OCI-LY1 (cell line): Measurements from ENCODE around the gene GMPPB.

Source experiments
- H2AFZ ChIP-seq: fragments of 200-600 bp; sonication (generic), shearing (Covaris generic); 2 replicates; pipeline ENCODE4 v1.6.0; 2014; ENCODE audit warnings: antibody characterized with exemption, mild to moderate bottlenecking, low read length
- H3F3A ChIP-seq: fragments of 200-600 bp; sonication (generic), shearing (Covaris generic); 2 replicates; pipeline ENCODE4 v1.6.0; 2014; ENCODE audit warnings: mild to moderate bottlenecking, antibody characterized with exemption, low read length, moderate library complexity; ENCODE audit not compliant: insufficient read depth
- H3K27ac ChIP-seq: fragments of 200-600 bp; sonication (generic); 2 replicates; pipeline ENCODE4 v1.5.1; 2014; ENCODE audit warnings: low read length, mixed run types, mild to moderate bottlenecking, low read depth; ENCODE audit not compliant: poor library complexity, severe bottlenecking
- H3K27me3 ChIP-seq: fragments of 200-600 bp; sonication (generic); 2 replicates; pipeline ENCODE4 v1.6.0; 2014; ENCODE audit warnings: antibody characterized with exemption, mild to moderate bottlenecking, low read length, moderate library complexity; ENCODE audit not compliant: insufficient read depth
- H3K36me3 ChIP-seq: fragments of 200-600 bp; sonication (generic); 2 replicates; pipeline ENCODE4 v1.6.1; 2014; ENCODE audit warnings: mild to moderate bottlenecking, antibody characterized with exemption, low read length, moderate library complexity, mixed read lengths; ENCODE audit not compliant: insufficient read depth
- H3K4me1 ChIP-seq: fragments of 200-600 bp; sonication (generic); 2 replicates; pipeline ENCODE4 v1.5.1; 2014; ENCODE audit warnings: mild to moderate bottlenecking, low read length, moderate library complexity; ENCODE audit not compliant: insufficient read depth, severe bottlenecking
- H3K4me2 ChIP-seq: fragments of 200-600 bp; sonication (generic), shearing (Covaris generic); 2 replicates; pipeline ENCODE4 v1.6.1; 2014; ENCODE audit warnings: low read length
- H3K4me3 ChIP-seq: fragments of 200-600 bp; sonication (generic); 2 replicates; pipeline ENCODE4 v1.5.1; 2014; ENCODE audit warnings: low read length, low read depth, mild to moderate bottlenecking, mixed read lengths; ENCODE audit not compliant: poor library complexity, severe bottlenecking
- H3K79me2 ChIP-seq: fragments of 200-600 bp; shearing (Covaris generic); 2 replicates; pipeline ENCODE4 v1.6.1; 2016; ENCODE audit warnings: mixed run types, low read length, mixed read lengths; ENCODE audit not compliant: insufficient read depth
- H3K9ac ChIP-seq: fragments of 200-600 bp; sonication (generic), shearing (Covaris generic); 2 replicates; pipeline ENCODE4 v1.6.1; 2014; ENCODE audit warnings: mild to moderate bottlenecking, low read length, mixed read lengths
- H3K9me2 ChIP-seq: fragments of 200-600 bp; sonication (generic), shearing (Covaris generic); 2 replicates; pipeline ENCODE4 v1.6.1; 2014; ENCODE audit warnings: low read depth, mild to moderate bottlenecking, low read length, mixed read lengths
- H3K9me3 ChIP-seq: fragments of 200-600 bp; shearing (Covaris generic); 2 replicates; pipeline ENCODE4 v1.6.1; 2014; ENCODE audit warnings: low read length, mixed read lengths
- H4K20me1 ChIP-seq: fragments of 200-600 bp; sonication (generic), shearing (Covaris generic); 2 replicates; pipeline ENCODE4 v1.6.0; 2016; ENCODE audit warnings: mild to moderate bottlenecking, low read length; ENCODE audit not compliant: insufficient read depth
- EZH2 ChIP-seq: fragments of 200-600 bp; sonication (generic), shearing (Covaris generic); IDR thresholded peaks from 2 replicates; pipeline ENCODE4 v1.8.0; 2017; ENCODE audit warnings: borderline replicate concordance, mixed run types, mild to moderate bottlenecking, antibody characterized with exemption, low read length, moderate library complexity, mixed read lengths
- TF ChIP-seq, protein P1 (sequence below): fragments of 200-600 bp; sonication (generic), shearing (Covaris generic); IDR thresholded peaks from 2 replicates; pipeline ENCODE4 v1.5.1; 2017; ENCODE audit warnings: mild to moderate bottlenecking, antibody characterized with exemption, low read length, moderate library complexity, mixed read lengths

GMPPB gene

GRCh38 chr3:49712166-49712565 lies 11.6 kb downstream of the GMPPB start:
- Histone ChIP-seq H3K4me1 (no peaks in the 10 kb centered on the region), H3F3A (no peaks in the 10 kb centered on the region), H3K9me3 (no peaks in the 10 kb centered on the region), H3K36me3 (peaks cover 7% of the 10 kb centered on the region; the same call in 1 of the 2 replicates), H3K4me2 (no peak overlapping the region), H3K4me3 (no peak overlapping the region), H4K20me1 (no peaks in the 10 kb centered on the region), H3K9ac (no peak overlapping the region), H2AFZ (no peak overlapping the region), H3K9me2 (no peaks in the 10 kb centered on the region), H3K27ac (no peak overlapping the region), H3K79me2 (no peaks in the 10 kb centered on the region), H3K27me3 (no peaks in the 10 kb centered on the region)
- no peak for TF ChIP-seq EZH2
- TF ChIP-seq, protein P1, sequence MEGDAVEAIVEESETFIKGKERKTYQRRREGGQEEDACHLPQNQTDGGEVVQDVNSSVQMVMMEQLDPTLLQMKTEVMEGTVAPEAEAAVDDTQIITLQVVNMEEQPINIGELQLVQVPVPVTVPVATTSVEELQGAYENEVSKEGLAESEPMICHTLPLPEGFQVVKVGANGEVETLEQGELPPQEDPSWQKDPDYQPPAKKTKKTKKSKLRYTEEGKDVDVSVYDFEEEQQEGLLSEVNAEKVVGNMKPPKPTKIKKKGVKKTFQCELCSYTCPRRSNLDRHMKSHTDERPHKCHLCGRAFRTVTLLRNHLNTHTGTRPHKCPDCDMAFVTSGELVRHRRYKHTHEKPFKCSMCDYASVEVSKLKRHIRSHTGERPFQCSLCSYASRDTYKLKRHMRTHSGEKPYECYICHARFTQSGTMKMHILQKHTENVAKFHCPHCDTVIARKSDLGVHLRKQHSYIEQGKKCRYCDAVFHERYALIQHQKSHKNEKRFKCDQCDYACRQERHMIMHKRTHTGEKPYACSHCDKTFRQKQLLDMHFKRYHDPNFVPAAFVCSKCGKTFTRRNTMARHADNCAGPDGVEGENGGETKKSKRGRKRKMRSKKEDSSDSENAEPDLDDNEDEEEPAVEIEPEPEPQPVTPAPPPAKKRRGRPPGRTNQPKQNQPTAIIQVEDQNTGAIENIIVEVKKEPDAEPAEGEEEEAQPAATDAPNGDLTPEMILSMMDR: no peak

GRCh38 chr3:49711489-49711888 lies 12.3 kb downstream of the GMPPB start:
- H3K4me2 ChIP-seq: no peak overlapping the region
- no peaks in the 10 kb centered on the region for H3K27me3 ChIP-seq
- TF ChIP-seq, protein P1: no peak
- TF ChIP-seq EZH2: no peak
- H3K27ac ChIP-seq: no peak overlapping the region
- H3K4me1 ChIP-seq: no peaks in the 10 kb centered on the region
- no peak overlapping the region for H3K4me3 ChIP-seq
- no peaks in the 10 kb centered on the region for H3K9me2 ChIP-seq
- H2AFZ ChIP-seq: no peak overlapping the region
- no peaks in the 10 kb centered on the region for H3F3A ChIP-seq
- H4K20me1 ChIP-seq: no peaks in the 10 kb centered on the region
- H3K9me3 ChIP-seq: no peaks in the 10 kb centered on the region
- peaks cover 5% of the 10 kb centered on the region; the same call in 1 of the 2 replicates for H3K36me3 ChIP-seq
- H3K79me2 ChIP-seq: no peaks in the 10 kb centered on the region
- H3K9ac ChIP-seq: no peak overlapping the region

DNA sequence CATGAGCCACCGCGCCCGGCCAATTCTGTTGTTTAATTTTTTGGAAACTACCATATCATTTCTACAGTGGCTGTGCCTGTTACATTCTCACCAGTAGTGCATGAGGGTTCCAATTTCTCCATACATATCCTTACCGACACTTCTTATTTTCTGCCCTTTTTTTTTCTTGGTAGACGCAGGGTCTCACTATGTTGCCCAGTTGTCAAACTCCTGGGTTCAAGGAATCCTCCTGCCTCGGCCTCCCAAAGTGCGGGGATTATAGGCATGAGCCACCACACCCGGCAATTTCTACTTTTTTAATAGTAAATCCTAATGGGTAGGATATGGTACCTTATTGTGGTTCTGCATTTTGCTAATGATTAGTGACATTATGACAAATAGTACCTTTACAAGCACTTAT lies 13.9 kb downstream of the GMPPB start:
- TF ChIP-seq, protein P1: no peak
- TF ChIP-seq EZH2: no peak
- Histone ChIP-seq H3K4me1 (no peaks in the 10 kb centered on the region), H2AFZ (no peak overlapping the region), H3K36me3 (peaks cover 17% of the 10 kb centered on the region; the same call in 1 of the 2 replicates), H4K20me1 (no peaks in the 10 kb centered on the region), H3K4me3 (no peak overlapping the region), H3K79me2 (no peaks in the 10 kb centered on the region), H3K27ac (no peak overlapping the region), H3K4me2 (no peak overlapping the region), H3F3A (no peaks in the 10 kb centered on the region), H3K27me3 (no peaks in the 10 kb centered on the region), H3K9ac (no peak overlapping the region), H3K9me2 (no peaks in the 10 kb centered on the region), H3K9me3 (no peaks in the 10 kb centered on the region)
